T1000 (cell line): ENCODE measurements around the gene TAP1.
A peak's percentile ranks its signal among the peaks of the same experiment; 100 is the strongest.
"Not testable (repeated sequence)": the region's sequence is repeated elsewhere in the genome, so short reads cannot be mapped to it uniquely, and the experiment has no call there.

Source experiments
- DNase-seq: peaks from one replicate; lab custom pipeline; 2025; ENCODE audit warnings: mixed read lengths; lab: John Stamatoyannopoulos, UW

Gene TAP1

GRCh38 chr6:32840604-32841246 lies 12.8 kb downstream of the TAP1 start:
- DNase-seq, result no peak

DNA sequence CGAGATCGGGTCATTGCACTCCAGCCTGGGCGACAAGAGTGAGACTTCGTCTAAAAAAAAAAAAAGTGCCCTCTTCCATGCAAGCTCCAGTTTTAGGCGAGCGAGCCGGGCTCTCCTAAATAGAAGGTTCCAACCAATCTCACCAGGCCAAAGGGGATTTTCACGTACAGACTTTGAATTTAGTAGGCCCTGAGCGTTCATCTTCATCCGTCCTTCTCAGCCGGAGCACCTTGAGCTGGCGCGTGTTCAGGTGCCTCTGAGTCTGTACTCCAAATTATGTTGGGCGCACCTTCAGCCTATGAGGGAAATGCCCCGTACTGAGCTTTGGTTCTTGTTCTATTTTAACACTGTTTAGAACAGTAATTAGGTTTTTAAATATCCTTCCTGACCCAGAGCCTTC lies 14.1 kb downstream of the TAP1 start:
- DNase-seq, result no peak

DNA sequence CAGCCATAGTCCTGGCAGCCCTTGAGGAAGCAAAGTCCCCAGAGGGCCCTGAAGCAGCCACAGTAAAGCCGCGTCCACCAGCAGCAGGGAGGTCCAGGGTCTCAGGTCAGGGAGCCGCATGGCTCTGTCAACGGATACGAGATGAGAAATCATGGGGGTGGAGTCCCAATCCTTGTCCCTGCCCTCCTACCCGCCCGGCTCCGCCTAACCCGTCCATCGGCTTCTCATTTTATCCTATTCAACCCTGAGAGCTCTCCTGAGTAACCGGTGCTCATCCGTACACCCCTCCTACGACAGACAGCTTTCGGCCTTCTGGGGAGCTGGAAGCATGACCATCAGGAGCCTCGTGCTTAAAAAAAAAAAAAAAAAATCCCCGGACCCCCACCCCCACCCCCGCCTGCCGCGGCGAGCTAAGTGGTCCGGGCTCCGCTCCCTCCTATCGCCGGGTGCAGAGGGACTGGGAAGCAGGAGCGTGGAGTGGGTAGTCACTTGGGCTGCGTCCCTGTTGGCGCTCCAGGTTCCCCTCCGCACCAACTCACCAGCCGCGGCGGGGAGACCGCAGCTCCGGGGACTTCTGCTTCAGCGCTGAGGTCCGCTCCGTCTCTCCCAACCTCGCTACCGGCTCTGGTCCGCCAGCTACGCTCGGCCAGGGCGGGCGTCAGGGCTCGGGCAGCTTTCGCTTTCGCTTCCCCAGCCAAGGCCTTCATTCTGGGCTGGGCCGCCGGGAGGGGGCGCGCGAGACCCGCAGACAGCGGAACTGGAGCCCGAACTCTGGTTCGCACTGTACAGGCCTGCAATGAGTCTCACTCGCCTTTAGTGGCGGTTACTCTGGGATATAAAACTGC lies 15.2 kb downstream of the TAP1 start, which contains the start of gene TAP2:
Gene TAP2, minus strand, starts transcription at position 626 of the 845 bp plus-strand sequence. Its CDS starts 506 bp downstream, at position 120.
- peak; percentile 92 for DNase-seq

- DNase-seq, result no peak
These were observed 15.8 kb downstream of the TAP1 start for GRCh38 chr6:32837651-32838113.

DNA sequence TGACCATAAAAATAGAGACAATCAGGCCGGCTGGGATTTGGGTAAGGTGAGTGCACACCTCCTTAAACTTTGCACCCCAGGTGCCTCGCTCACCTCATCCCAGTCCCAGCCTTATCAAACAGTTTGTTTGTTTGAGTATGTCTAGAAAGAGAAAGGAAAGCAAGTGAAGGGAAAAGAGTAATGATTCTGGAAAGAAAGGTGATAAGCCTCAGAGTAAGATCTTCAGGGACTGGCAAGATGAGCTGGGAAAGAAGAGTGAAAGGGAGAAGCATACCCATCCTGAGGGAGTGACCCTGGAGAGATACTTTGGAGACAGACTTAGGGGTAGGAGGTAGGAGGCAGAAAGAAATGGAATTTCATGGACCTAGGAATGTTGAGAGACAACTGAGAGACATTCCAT lies 16.6 kb downstream of the TAP1 start:
- no peak for DNase-seq

DNA sequence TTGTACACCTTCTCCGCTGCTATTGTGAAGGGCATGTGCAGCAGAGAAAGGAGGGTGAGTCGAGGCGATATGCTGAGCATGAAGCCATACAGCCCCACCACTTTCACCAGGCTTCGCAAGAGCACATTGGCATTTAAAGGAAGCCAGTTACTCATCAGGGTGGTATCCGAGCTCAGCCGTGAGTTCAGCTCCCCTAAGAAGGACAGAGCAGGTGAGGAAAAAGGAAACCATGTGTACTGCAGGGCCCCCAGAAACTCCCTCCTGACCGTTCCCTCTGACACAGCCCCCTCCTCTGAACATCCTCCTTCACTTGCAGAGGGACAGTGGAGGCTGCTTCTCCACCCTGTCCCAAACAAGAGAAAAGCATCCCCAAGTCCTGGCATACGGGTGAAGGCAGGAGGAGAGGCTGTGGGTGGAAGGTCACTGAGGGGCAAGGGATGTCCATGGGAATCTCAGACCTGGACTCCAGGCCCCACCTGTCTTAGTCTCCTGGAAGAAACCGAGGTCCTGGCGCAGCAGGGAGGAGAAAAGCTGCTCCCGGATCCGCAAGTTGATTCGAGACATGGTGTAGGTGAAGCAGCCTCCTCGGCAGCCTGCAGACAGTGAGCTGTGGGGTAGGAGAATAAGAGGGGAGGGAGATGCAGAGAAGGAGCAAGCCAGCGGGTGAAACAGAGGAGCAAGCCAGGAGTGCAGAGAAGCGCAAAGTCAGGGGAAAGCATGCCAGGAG lies 18.2 kb downstream of the TAP1 start:
- DNase-seq, result no peak

- no peak for DNase-seq
These were observed 19.8 kb downstream of the TAP1 start for GRCh38 chr6:32833664-32834063.

DNA sequence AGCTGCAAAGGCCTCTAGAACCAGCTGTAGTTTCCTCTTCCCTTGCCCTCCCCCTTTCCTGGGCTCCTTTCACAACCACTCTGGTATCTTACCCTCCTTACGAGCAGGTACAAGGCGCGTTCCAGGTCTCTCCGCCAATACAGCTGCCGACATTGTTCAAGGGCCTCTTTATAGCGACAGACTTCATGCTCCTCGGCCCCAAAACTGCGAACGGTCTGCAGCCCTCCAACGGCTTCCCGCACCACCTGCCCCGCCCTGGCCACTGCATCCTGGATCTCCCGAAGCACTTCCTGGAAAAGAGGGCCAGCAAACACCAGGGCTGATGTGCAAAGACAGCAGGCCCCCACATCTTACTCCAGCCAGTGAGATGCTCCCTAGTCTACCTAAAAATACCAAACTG lies 21.0 kb downstream of the TAP1 start:
- DNase-seq, result no peak

DNA sequence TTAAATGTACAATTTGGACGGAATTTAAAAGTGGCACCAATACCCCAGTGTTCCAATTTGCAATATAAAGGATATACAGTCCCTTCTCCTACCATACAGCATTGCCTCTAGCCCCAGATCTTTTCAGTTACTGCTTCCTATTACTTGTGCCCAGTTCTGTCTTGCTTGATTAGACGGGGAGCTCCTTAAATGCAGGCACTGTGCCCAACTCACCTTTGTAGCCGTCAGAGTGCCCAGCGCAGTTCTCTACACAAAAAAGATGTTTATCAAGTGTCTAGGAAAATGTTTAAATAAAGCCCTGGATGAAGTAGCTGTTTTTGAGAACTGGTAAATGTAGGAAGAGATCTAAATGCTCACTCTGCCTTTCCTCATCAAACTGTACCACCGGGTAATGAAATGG lies 22.6 kb downstream of the TAP1 start:
- no peak for DNase-seq

- no peak for DNase-seq
These were observed 23.5 kb downstream of the TAP1 start for GRCh38 chr6:32830017-32830416.

DNA sequence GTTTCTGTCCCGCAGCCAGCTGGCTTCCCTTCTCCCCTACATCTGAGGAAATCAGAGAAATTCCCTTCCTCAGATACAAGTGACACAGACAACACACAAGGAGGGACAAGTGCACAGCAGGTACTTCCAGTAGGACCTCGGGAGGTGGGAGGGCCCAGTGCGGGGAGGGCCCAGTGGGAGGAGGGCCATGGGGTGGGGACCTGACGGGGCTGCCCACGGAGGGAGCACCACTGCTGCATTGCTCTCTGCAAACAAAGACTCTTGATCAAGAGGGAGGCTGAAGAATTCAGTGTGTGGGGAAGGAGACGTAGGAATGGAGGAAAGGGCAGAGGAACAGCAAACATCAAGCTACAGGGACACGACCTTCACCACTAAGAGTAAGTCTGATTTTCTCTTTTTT lies 24.0 kb downstream of the TAP1 start:
- DNase-seq, result no peak

- no peak for DNase-seq
These were observed 26.5 kb downstream of the TAP1 start for GRCh38 chr6:32827025-32827424.

GRCh38 chr6:32825966-32826365 lies 27.5 kb downstream of the TAP1 start:
- no peak for DNase-seq

GRCh38 chr6:32819729-32820128 lies 33.8 kb downstream of the TAP1 start:
- no peak for DNase-seq

GRCh38 chr6:32818867-32819266 lies 34.6 kb downstream of the TAP1 start:
- DNase-seq, result no peak

DNA sequence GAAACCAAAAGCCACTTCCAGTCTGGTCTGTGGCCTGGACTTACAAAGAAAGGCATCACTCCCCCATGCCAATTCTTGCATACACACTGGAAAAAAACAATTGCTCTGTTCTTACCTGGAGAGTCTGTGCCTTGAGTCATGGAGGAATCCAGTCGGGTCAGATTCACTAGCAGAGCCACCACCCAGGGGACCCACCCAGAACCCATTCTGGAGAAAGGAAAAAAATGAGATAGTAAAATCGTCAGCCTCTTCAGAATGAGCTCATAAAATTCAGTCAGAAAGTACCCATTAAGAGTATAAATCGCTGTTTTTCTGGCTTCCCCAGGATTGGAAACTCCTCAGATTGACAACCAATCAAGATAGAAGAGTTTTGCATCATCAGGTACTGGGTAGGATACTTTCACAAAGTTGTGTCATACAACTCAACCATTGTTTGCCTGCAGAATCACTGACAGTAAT lies 36.7 kb downstream of the TAP1 start, which contains the start of gene HLA-DOB:
Gene HLA-DOB, minus strand, starts transcription at position 257 of the 459 bp plus-strand sequence. Its CDS starts 51 bp downstream, at position 206.
- DNase-seq, result no peak

DNA sequence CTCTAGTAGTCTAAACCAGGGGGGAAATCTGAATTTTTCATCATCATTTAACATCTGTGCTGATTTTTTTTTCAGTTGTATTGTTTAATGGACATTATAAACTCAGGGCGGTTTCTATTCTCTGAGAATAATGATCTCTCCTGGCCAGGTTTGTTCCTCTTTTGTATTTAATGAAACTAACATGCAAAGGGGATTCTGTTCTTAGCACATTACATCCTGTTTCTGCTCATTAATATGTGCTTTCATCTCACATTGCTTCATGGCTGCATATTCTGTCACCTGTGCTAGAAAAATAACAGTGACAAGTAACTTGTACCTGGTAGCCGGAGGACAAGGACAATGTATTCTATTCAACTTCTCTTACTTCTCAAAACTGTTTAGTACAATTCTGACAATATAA lies 37.5 kb downstream of the TAP1 start:
- no peak for DNase-seq

GRCh38 chr6:32815115-32815514 lies 38.4 kb downstream of the TAP1 start:
- DNase-seq, result no peak

- no peak for DNase-seq
These were observed 39.4 kb downstream of the TAP1 start for GRCh38 chr6:32814145-32814544.

GRCh38 chr6:32809171-32809570 lies 44.3 kb downstream of the TAP1 start:
- DNase-seq, result no peak

GRCh38 chr6:32807020-32807580 lies 46.4 kb downstream of the TAP1 start:
- no peak for DNase-seq

- DNase-seq, result not testable (repeated sequence)
These were observed 48.1 kb downstream of the TAP1 start for GRCh38 chr6:32805404-32805803.
